AG20443 (cell line): ENCODE results near the gene DOK4.

Experiments
- DNase-seq: peaks from one replicate; pipeline ENCODE4 v3.0.0; 2012; ENCODE audit warnings: low spot score, mixed read lengths

The DOK4 gene

GRCh38 chr16:57477531-57478202 is 8.6 kb downstream of the DOK4 start:
- no peak for DNase-seq

DNA sequence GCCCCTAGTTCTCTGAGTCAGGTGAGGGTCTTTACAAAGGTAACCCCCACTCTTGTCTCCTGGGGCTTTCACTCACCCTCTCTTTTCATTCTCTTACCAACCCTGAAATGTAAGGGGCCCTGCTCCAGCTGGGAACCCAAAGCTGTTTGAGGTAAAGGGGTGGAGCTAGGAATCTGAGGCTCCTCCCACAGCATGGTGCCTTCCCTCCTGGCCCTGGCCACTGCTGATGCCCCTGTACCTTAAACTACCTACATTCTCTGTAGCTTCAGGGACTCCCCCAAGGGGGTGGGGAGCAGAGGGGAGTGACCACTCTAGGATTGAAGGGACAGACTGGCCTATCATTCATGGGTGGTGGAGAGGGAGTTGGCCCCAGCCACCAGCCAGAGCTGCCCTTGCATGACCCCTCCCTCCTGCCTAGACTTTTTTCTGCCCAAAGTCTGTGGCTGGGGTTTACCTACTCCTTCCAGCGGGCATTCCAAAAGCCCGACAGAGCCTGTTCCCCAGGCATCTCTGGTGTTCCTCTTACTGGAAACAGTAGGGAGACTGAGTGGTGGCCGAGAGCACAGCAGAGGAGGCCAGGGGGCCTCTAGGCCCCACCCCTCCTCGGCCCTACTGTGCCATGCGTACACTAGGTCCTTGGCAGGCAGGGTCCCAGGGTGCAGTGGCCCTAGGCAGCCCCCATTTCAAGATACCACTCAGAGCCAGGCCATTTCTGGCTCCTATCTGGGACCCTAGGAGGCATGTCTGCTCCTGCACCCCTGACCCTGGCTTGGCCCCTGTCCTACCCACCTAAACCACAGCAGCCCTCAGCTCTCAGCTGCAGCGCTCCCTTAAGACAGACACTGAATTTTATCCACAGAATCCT is 9.5 kb downstream of the DOK4 start:
- no peak for DNase-seq

DNA sequence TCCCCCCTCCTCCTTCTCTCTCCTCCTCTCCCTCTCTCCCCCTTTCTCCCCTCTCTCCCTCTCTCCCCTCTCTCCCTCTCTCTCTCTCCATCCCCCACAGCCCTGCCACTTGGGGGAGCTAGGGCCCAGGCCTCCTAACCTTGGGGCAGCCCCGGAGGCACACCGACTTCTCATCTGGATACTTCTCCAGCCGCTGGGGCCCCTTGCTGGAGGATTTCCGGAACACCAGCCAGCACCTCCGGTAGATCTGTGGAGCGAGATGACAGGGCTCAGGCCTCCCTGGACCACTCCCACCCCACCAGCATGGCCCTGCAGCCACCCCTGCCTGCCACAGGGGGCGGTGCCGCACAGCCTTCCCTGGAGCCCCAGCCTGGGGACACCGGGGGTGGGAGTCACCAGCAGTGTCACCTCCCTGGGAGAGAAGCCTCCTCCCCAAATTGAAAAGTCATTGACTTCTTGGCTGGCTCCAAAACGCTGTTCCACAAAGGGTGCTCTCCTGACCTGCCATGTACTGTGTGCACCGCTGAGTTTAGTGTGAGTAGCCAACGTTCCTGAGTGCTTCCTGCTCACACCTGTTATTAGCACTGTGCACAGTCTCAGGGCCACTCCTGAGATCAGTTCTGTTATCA is 10.5 kb downstream of the DOK4 start:
- no peak for DNase-seq

- no peak for DNase-seq
Measured at GRCh38 chr16:57474671-57475661, 11.3 kb downstream of the DOK4 start.

- no peak for DNase-seq
Measured at GRCh38 chr16:57473906-57474305, 12.4 kb downstream of the DOK4 start.

DNA sequence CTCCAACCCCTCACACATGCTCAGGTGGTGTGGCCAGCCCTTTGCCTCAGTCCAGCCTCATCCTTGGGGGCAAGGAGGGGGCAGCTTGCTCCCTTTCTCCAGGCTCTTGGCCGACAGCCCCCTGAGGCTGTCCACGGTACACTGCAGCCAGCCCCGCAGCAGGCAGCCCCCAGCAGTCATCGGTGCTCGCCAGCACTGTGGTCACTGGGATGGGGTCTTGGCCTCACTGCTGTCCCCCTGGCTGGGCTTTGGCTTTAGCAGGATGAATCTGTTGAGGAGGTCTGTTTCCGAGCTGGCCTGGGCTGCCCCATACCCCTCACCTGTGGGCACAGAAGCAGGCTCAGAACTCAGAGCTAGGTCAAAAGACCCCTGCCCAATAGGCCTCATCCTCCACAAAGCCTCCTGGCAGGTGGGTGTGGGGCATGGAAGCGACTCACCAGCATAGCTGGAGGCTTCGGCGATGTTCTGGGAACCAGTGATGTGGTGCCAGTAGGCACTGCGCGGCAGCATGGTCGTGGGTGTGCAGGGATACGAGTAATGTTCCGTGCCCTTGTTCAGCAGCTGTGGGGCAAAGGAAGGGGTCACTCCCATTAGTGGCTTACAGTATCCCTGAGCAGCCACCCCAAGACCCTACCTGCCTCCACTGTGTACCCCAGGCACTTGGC is 13.0 kb downstream of the DOK4 start:
- DNase-seq: no peak

DNA sequence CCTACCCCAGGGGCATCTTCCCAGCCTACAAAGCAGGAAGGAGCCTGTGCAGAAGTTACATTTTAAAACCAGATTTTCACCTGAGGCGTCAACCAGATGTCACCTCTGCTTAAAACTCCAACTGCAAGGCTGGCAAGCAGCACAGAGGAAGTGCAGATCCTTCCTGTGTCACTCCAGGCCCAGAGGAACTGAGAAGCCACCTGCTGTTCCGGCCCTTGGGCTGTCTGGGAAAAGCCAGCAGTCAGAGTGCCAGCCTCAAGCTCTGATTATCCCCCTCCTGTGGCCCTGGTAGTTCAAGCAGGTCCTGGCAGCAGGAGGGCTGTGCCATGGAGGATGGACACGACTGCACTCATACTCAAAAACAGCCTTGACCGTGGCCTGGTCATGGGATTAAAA is 13.6 kb downstream of the DOK4 start:
- no peak for DNase-seq

DNA sequence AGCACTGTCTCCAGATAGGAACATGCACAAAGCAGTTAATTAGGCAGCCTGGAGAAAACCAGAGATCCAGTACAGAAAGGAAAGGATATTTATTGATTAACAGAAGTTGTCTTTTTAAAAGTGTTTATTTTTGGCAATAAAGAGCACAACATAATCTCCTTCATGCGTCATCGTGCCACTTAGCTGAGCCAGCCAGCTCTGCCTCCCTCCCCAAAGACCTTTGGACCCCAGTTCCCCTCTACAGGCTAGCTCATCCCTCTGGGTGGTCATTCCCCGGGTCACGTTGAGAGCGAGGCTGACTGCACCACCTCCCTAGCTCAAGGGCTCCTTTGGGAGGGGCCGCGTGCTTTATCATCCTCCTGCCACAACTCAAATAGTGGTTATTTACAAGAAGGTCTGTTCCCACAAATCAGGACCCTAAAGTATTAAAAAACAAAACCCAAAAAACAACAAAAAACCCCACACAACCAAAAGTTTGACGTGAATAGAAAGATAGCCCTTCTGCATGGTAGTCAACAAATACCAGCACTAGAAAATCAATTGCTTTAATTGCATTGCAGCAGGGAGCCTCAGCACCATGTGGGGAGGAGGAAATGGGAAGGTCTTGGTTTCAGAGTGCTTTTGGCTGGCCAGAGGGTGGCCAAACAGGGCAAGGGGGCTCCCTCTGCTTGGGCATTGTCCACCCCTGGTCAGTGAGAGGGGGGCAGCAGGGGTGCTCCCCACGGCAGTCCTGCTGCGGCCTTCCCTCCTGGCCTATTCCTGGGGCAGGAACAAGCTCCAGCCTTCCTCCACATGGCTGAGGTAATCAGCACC is 14.2 kb downstream of the DOK4 start:
- DNase-seq: no peak

DNA sequence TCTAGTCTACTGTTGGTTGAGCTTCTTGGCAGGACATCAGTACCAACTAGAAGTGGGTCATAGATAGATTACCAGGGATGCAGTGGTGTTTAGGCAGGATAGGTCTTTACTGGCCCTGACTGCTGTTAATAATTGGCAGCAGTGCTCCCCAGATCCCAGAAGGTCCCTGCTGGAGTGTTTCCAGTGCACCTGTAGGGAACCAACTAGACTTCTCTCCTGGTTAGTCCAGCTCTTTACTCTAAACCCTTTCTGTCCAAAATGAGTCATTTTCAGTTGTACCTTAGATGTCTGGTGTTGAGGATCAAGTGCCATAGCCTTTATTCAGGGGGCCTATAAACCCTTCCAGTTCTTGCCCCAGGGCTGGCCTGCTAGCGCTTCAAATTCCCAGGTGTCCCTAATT is 15.1 kb downstream of the DOK4 start:
- DNase-seq: no peak

DNA sequence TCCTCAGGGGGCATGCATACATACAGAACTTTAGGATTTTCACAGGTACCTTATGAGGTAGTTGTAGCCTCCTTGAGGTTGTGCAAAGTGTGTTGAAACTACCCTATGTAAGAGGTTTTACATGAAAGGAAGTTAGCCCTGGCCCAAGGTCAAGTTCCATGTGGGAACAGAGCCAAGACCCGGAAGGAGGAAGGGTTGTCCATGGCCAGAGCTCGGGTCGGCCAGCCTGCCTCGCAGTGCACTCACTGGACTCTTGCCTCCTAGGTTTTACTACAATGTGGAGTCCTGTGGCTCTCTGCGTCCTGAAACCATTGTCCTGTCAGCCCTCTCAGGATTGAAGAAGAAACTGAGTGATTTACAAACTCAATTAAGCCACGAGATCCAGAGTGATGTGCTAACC is 15.6 kb downstream of the DOK4 start:
- DNase-seq: no peak

DNA sequence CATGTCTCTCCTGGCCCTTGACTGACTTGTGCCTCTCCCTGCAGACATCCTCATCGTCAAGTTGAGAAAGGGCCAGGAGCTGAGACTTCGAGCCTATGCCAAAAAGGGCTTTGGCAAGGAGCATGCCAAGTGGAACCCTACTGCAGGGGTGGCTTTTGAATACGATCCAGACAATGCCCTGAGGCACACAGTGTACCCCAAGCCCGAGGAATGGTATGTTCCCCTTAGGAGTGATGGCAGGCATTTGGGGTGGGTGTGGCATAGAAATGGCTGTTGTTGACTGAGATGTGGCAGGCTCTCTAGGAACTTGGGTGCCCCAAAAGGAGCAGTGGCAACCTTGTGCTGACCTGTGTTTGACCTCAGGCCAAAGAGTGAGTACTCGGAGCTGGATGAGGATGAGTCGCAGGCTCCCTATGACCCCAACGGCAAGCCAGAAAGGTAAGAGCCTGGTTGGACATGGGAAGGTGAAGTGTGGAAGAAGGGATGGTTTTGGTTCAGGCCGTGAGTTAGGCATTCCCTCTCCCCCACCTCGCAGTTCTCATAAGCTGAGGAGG is 16.3 kb downstream of the DOK4 start:
- DNase-seq: no peak

DNA sequence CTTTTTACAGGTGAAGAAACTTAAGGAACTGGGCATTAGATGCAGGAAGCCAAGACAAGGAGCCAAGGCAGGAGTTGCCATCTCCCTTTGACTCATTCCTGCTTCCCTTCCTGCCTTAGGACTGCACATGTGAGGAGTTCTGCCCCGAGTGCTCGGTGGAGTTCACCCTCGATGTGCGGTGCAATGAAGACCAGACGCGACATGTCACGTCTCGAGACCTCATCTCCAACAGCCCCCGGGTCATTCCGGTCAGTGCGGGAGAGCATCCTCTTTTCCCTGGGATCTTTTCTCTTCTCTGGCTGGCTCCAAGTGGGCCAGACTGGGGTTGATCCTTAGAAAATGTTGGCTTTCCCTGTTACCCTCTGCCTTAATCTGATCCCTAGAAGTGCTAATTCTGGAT is 17.2 kb downstream of the DOK4 start:
- DNase-seq: no peak

GRCh38 chr16:57468346-57468745 is 17.9 kb downstream of the DOK4 start:
- no peak for DNase-seq

DNA sequence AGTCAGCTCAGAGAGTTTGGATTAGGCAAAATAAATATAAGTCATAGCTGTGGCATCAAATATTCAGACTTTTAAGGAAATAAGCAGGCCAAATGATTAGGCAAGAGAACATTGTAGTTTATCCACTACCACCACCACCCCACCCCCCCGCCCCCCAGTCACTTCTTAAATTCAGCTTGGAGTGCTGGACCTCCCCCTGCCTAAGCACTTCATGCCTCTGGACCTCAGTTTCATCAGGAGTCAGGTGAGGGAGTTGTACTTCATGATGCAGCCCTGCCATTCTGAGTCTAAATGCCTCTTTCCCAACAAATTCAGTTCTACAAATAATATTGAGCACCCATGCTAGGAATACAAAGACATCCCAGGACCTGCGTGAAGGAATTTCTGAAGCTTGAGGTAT is 21.8 kb downstream of the DOK4 start:
- no peak for DNase-seq

- peak; percentile 51 for DNase-seq
Measured at GRCh38 chr16:57462978-57463362, 23.3 kb downstream of the DOK4 start.

DNA sequence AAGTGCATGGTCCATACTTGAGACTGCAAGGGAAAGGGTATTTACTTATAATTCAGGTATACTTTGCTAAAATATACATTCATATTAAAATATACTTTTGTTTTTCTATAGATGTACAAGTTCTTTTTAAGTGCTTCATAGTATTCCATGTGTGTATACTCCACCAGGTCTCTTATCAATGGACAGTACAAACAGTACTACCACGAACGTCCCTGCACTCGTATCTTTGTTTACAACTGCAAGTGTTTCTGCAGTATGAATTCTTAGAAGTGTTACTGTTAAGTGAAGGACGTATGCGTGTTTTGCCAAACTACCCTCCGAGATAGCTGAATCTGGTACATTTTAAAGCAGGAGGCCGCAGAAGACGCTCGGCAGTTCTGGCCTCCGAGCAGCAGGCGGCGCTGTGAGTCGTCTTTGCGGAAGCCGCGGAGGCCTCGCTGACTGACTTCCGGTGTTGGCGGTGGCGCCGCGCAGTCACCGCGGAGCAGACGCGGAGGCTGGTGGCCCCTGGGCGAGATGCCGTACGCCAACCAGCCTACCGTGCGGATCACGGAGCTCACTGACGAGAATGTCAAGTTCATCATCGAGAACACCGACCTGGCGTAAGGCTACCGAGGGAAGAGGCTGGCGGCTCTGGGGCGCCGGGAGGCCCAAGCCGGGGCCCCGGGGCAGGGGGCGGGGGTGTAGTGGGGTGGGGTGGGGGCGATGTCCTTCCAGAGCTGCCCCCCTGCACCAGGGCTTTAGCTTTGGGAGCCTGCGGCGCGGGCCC is 23.9 kb downstream of the DOK4 start, which contains the start of gene POLR2C:
POLR2C (plus strand) TSS at position 471 of the 769 bp plus-strand sequence; CDS start at position 517, 46 bp downstream.
- DNase-seq: peak; percentile 96

DNA sequence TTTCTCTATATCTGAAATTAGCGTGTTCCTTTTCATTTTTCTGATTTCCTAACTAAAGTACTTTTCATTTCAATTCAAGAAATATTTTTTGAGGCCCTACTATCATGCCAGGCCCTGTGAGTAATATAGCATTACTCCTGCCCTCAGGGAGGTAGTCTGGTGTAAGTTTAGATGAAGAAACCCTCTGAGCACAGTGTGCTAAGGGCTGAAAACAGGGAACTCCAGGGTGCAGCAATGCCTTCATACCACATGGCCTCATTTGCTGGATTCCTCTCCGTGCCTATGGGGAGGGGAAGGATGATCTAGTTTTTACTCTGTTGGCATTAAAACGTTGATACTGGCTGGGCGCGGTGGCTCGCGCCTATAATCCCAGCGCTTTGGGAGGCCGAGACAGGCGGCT is 34.3 kb downstream of the DOK4 start:
- DNase-seq: no peak

GRCh38 chr16:57447186-57447962 is 38.9 kb downstream of the DOK4 start, which contains the start of the genes CIAPIN1 and COQ9:
Gene CIAPIN1 (minus strand): TSS chr16:57447385. CDS start chr16:57440928, 6,457 bp downstream.
Gene COQ9 (plus strand): TSS chr16:57447479. CDS start chr16:57447506, 27 bp downstream.
- DNase-seq: peak; percentile 97
